BLaER1 (cell line): ENCODE data around the gene LRIG1.

Source experiments
- H3K27ac ChIP-seq: shearing (Covaris generic); formaldehyde crosslinking; 2 replicates; pipeline ENCODE4 v1.8.1; 2022
- H3K27me3 ChIP-seq: shearing (Covaris generic); formaldehyde crosslinking; 2 replicates; pipeline ENCODE4 v1.8.1; 2022
- H3K36me3 ChIP-seq: shearing (Covaris generic); formaldehyde crosslinking; 2 replicates; pipeline ENCODE4 v1.8.1; 2022
- H3K4me1 ChIP-seq: shearing (Covaris generic); formaldehyde crosslinking; 2 replicates; pipeline ENCODE4 v1.8.1; 2022
- H3K4me2 ChIP-seq: shearing (Covaris generic); formaldehyde crosslinking; 2 replicates; pipeline ENCODE4 v1.8.1; 2022
- H3K4me3 ChIP-seq: shearing (Covaris generic); formaldehyde crosslinking; 2 replicates; pipeline ENCODE4 v1.8.1; 2022
- H3K9ac ChIP-seq: shearing (Covaris generic); formaldehyde crosslinking; 2 replicates; pipeline ENCODE4 v1.8.1; 2022
- H3K9me3 ChIP-seq: shearing (Covaris generic); formaldehyde crosslinking; 2 replicates; pipeline ENCODE4 v1.8.1; 2022
- H4K20me1 ChIP-seq: shearing (Covaris generic); formaldehyde crosslinking; 2 replicates; pipeline ENCODE4 v1.8.1; 2022
- Cebpa-rat ChIP-seq: shearing (Covaris generic); IDR thresholded peaks from 2 replicates; pipeline ENCODE4 v1.8.1; 2022

The LRIG1 gene

GRCh38 chr3:66506154-66506553, 5.3 kb upstream of the LRIG1 start:
- TF ChIP-seq Cebpa-rat: no peak
- H3K4me1 ChIP-seq: peaks cover 22% of the 10 kb centered on the region
- no peak overlapping the region for H3K4me3 ChIP-seq
- no peaks in the 10 kb centered on the region for H3K36me3 ChIP-seq
- H3K9ac ChIP-seq: no peak overlapping the region
- no peak overlapping the region for H3K4me2 ChIP-seq
- H3K27me3 ChIP-seq: no peaks in the 10 kb centered on the region
- no peak overlapping the region for H3K27ac ChIP-seq
- no peaks in the 10 kb centered on the region for H3K9me3 ChIP-seq
- H4K20me1 ChIP-seq: no peaks in the 10 kb centered on the region; the same call in 1 of the 2 replicates

- H3K27ac ChIP-seq: no peak overlapping the region
- no peaks in the 10 kb centered on the region for H3K9me3 ChIP-seq
- no peaks in the 10 kb centered on the region for H3K27me3 ChIP-seq
- H3K4me3 ChIP-seq: no peak overlapping the region
- H3K9ac ChIP-seq: no peak overlapping the region
- no peak for TF ChIP-seq Cebpa-rat
- peaks cover 7% of the 10 kb centered on the region for H4K20me1 ChIP-seq
- no peaks in the 10 kb centered on the region for H3K36me3 ChIP-seq
- H3K4me1 ChIP-seq: peaks cover 22% of the 10 kb centered on the region
- H3K4me2 ChIP-seq: no peak overlapping the region
Measured at GRCh38 chr3:66504850-66505641, 4.2 kb upstream of the LRIG1 start.

- Histone ChIP-seq H3K4me2 (peak overlapping the region; percentile 27; the same call in 1 of the 2 replicates), H3K36me3 (no peaks in the 10 kb centered on the region), H4K20me1 (peaks cover 26% of the 10 kb centered on the region), H3K27ac (no peak overlapping the region), H3K4me3 (no peak overlapping the region), H3K27me3 (no peaks in the 10 kb centered on the region), H3K9me3 (no peaks in the 10 kb centered on the region), H3K9ac (no peak overlapping the region), H3K4me1 (peaks cover 27% of the 10 kb centered on the region)
- no peak for TF ChIP-seq Cebpa-rat
Measured at GRCh38 chr3:66502981-66503380, 2.2 kb upstream of the LRIG1 start.

- peaks cover 33% of the 10 kb centered on the region for H3K4me1 ChIP-seq
- H3K36me3 ChIP-seq: no peaks in the 10 kb centered on the region
- H3K9me3 ChIP-seq: no peaks in the 10 kb centered on the region
Measured at GRCh38 chr3:66502245-66502874, 1.5 kb upstream of the LRIG1 start.

GRCh38 chr3:66501483-66502244, 842 bp upstream of the LRIG1 start:
- H3K4me3 ChIP-seq: peak overlapping the region; percentile 98
- no peaks in the 10 kb centered on the region for H3K9me3 ChIP-seq
- no peak for TF ChIP-seq Cebpa-rat
- no peaks in the 10 kb centered on the region for H3K27me3 ChIP-seq
- peaks cover 39% of the 10 kb centered on the region for H4K20me1 ChIP-seq
- peaks cover 40% of the 10 kb centered on the region for H3K4me1 ChIP-seq
- H3K27ac ChIP-seq: no peak overlapping the region
- H3K36me3 ChIP-seq: no peaks in the 10 kb centered on the region
- H3K9ac ChIP-seq: 0 out of 2 replicates have a peak overlapping the region, but pooled peaks have one; percentile 15
- H3K4me2 ChIP-seq: peak overlapping the region; percentile 78

More at GRCh38 chr3:66502245-66502874, 1.5 kb upstream of the LRIG1 start:
- Histone ChIP-seq H4K20me1 (peaks cover 32% of the 10 kb centered on the region), H3K27ac (no peak overlapping the region), H3K9ac (no peak overlapping the region), H3K27me3 (no peaks in the 10 kb centered on the region), H3K4me3 (no peak overlapping the region), H3K4me2 (peak overlapping the region; percentile 27; the same call in 1 of the 2 replicates)
- no peak for TF ChIP-seq Cebpa-rat

- Histone ChIP-seq H3K27me3 (no peaks in the 10 kb centered on the region), H3K4me2 (peak overlapping the region; percentile 84), H3K9me3 (no peaks in the 10 kb centered on the region), H3K36me3 (no peaks in the 10 kb centered on the region), H3K9ac (peak overlapping the region; percentile 95), H3K4me1 (peaks cover 56% of the 10 kb centered on the region), H4K20me1 (peaks cover 55% of the 10 kb centered on the region), H3K4me3 (peak overlapping the region; percentile 98), H3K27ac (peak overlapping the region; percentile 93)
- TF ChIP-seq Cebpa-rat: no peak
Measured at GRCh38 chr3:66499881-66500575, 794 bp downstream of the LRIG1 start.

- Histone ChIP-seq H3K9me3 (no peaks in the 10 kb centered on the region), H3K27me3 (no peaks in the 10 kb centered on the region), H4K20me1 (peaks cover 55% of the 10 kb centered on the region), H3K9ac (peak overlapping the region; percentile 95), H3K4me2 (peak overlapping the region; percentile 84), H3K4me1 (peaks cover 67% of the 10 kb centered on the region), H3K4me3 (peak overlapping the region; percentile 98), H3K27ac (peak overlapping the region; percentile 93), H3K36me3 (no peaks in the 10 kb centered on the region)
- no peak for TF ChIP-seq Cebpa-rat
Measured at GRCh38 chr3:66498687-66499621, 1.9 kb downstream of the LRIG1 start.

- Histone ChIP-seq H3K27ac (peak overlapping the region; percentile 93), H3K4me3 (peak overlapping the region; percentile 98), H3K27me3 (no peaks in the 10 kb centered on the region), H3K9ac (peak overlapping the region; percentile 95), H3K9me3 (no peaks in the 10 kb centered on the region), H3K36me3 (no peaks in the 10 kb centered on the region; the same call in 1 of the 2 replicates), H3K4me1 (peaks cover 71% of the 10 kb centered on the region), H3K4me2 (peak overlapping the region; percentile 84), H4K20me1 (peaks cover 55% of the 10 kb centered on the region)
- no peak for TF ChIP-seq Cebpa-rat
Measured at GRCh38 chr3:66497985-66498671, 2.7 kb downstream of the LRIG1 start.
